ENCODE data around the gene PROX1.
"Not testable (repeated sequence)": the region's sequence is repeated elsewhere in the genome, so short reads cannot be mapped to it uniquely, and the experiment has no call there.

PROX1 gene

GRCh38 chr1:214075999-214076707, 88.4 kb downstream of the PROX1 start:
- no peak overlapping the region for H3K9ac ChIP-seq
- 0 out of 2 replicates have a peak, but pooled peaks cover 4% of the 10 kb centered on the region for H3K9me3 ChIP-seq
- H3K27ac ChIP-seq, result no peak overlapping the region
- H3K36me3 ChIP-seq, result no peaks in the 10 kb centered on the region
- H3K4me1 ChIP-seq, result peaks cover 16% of the 10 kb centered on the region; the same call in 1 of the 2 replicates
- H3K27me3 ChIP-seq, result no peaks in the 10 kb centered on the region
- H3K4me3 ChIP-seq, result no peak overlapping the region
- 0 out of 2 replicates have a peak overlapping the region, but pooled peaks have one; percentile 8 for H3K4me2 ChIP-seq
- no peak for TF ChIP-seq Cebpa-rat (IDR thresholded peaks at IDR 0.05)
- H4K20me1 ChIP-seq, result no peaks in the 10 kb centered on the region

- H3K4me1 ChIP-seq, result peaks cover 16% of the 10 kb centered on the region; the same call in 1 of the 2 replicates
- no peak for TF ChIP-seq Cebpa-rat (IDR thresholded peaks at IDR 0.05)
- H3K4me3 ChIP-seq, result no peak overlapping the region
- H4K20me1 ChIP-seq, result no peaks in the 10 kb centered on the region
- no peaks in the 10 kb centered on the region for H3K27me3 ChIP-seq
- no peaks in the 10 kb centered on the region for H3K36me3 ChIP-seq
- H3K4me2 ChIP-seq, result 0 out of 2 replicates have a peak overlapping the region, but pooled peaks have one; percentile 13
- no peak overlapping the region for H3K27ac ChIP-seq
- 0 out of 2 replicates have a peak, but pooled peaks cover 4% of the 10 kb centered on the region for H3K9me3 ChIP-seq
- no peak overlapping the region for H3K9ac ChIP-seq
Measured at GRCh38 chr1:214076708-214077065, 88.9 kb downstream of the PROX1 start.

GRCh38 chr1:214078950-214079349, 91.2 kb downstream of the PROX1 start:
- Histone ChIP-seq H3K9ac (no peak overlapping the region), H4K20me1 (no peaks in the 10 kb centered on the region), H3K4me3 (no peak overlapping the region), H3K9me3 (0 out of 2 replicates have a peak, but pooled peaks cover 4% of the 10 kb centered on the region), H3K4me2 (no peak overlapping the region), H3K4me1 (peaks cover 16% of the 10 kb centered on the region; the same call in 1 of the 2 replicates), H3K36me3 (no peaks in the 10 kb centered on the region), H3K27ac (no peak overlapping the region), H3K27me3 (no peaks in the 10 kb centered on the region)
- no peak for TF ChIP-seq Cebpa-rat (IDR thresholded peaks at IDR 0.05)

GRCh38 chr1:214085325-214085724, 97.6 kb downstream of the PROX1 start:
- no peak for TF ChIP-seq Cebpa-rat (IDR thresholded peaks at IDR 0.05)
- Histone ChIP-seq H3K27ac (no peak overlapping the region), H3K4me2 (no peak overlapping the region), H3K36me3 (no peaks in the 10 kb centered on the region), H3K9me3 (peaks cover under 1% of the 10 kb centered on the region; the same call in 1 of the 2 replicates), H3K9ac (no peak overlapping the region), H3K27me3 (no peaks in the 10 kb centered on the region), H3K4me1 (no peaks in the 10 kb centered on the region), H4K20me1 (no peaks in the 10 kb centered on the region), H3K4me3 (no peak overlapping the region)

GRCh38 chr1:214086945-214087344, 99.2 kb downstream of the PROX1 start:
- Histone ChIP-seq H3K9ac (no peak overlapping the region), H3K4me2 (no peak overlapping the region), H3K4me3 (no peak overlapping the region), H3K27ac (no peak overlapping the region), H3K9me3 (peaks cover 6% of the 10 kb centered on the region; the same call in 1 of the 2 replicates), H3K4me1 (peaks cover under 1% of the 10 kb centered on the region; the same call in 1 of the 2 replicates), H3K27me3 (no peaks in the 10 kb centered on the region), H3K36me3 (no peaks in the 10 kb centered on the region), H4K20me1 (no peaks in the 10 kb centered on the region)
- TF ChIP-seq Cebpa-rat (IDR thresholded peaks at IDR 0.05), result no peak

GRCh38 chr1:214089003-214089402, 101.2 kb downstream of the PROX1 start:
- not testable (repeated sequence) for H3K27me3 ChIP-seq, H3K4me1 ChIP-seq

More at GRCh38 chr1:214089003-214089402, 101.2 kb downstream of the PROX1 start:
- H3K36me3 ChIP-seq, H3K4me2 ChIP-seq, H3K27ac ChIP-seq, H3K9ac ChIP-seq, H4K20me1 ChIP-seq, H3K4me3 ChIP-seq: not testable (repeated sequence)
- peaks cover 12% of the 10 kb centered on the region for H3K9me3 ChIP-seq
